Astrocyte (in vitro differentiated cells and primary cell): ENCODE data around the gene PDZD2. TPM values are rescaled to one million over a fixed set of nuclear protein-coding genes. Genes with fewer than 3 reads are reported as not detected.

Source experiments
- DNase-seq: peaks from one replicate; pipeline ENCODE4 v3.0.0-alpha.2; 2010; ENCODE audit warnings: low read depth
- FAIRE-seq: peaks from 2 replicates; lab custom pipeline; 2011; peaks lifted over from hg19 to GRCh38; lab: Jason Lieb, UNC
- H2AFZ ChIP-seq: 2 replicates; pipeline ENCODE4 v1.6.0; 2012; ENCODE audit warnings: low read depth, low read length, inconsistent platforms
- H3K27ac ChIP-seq: 2 replicates; pipeline ENCODE4 v1.5.1; 2011; ENCODE audit warnings: low read depth, low read length, inconsistent platforms
- H3K27me3 ChIP-seq: 2 replicates; pipeline ENCODE4 v1.6.0; 2011; ENCODE audit warnings: low read length, inconsistent platforms; ENCODE audit not compliant: insufficient read depth
- H3K36me3 ChIP-seq: 2 replicates; pipeline ENCODE4 v1.5.1; 2011; ENCODE audit warnings: low read length, inconsistent platforms; ENCODE audit not compliant: insufficient read depth
- H3K4me1 ChIP-seq: 2 replicates; pipeline ENCODE4 v1.5.1; 2011; ENCODE audit warnings: low read length, inconsistent platforms; ENCODE audit not compliant: insufficient read depth
- H3K4me2 ChIP-seq: 2 replicates; pipeline ENCODE4 v1.6.0; 2012; ENCODE audit warnings: low read length, inconsistent platforms
- H3K4me3 ChIP-seq: 2 replicates; pipeline ENCODE4 v1.5.1; 2011; ENCODE audit warnings: low read depth, mild to moderate bottlenecking, low read length, inconsistent platforms; ENCODE audit not compliant: insufficient read depth
- H3K79me2 ChIP-seq: 2 replicates; pipeline ENCODE4 v1.6.0; 2012; ENCODE audit warnings: mild to moderate bottlenecking, low read length, inconsistent platforms; ENCODE audit not compliant: insufficient read depth
- H3K9ac ChIP-seq: 2 replicates; pipeline ENCODE4 v1.6.0; 2012; ENCODE audit warnings: mild to moderate bottlenecking, low read length, inconsistent platforms
- H3K9me3 ChIP-seq: 2 replicates; pipeline ENCODE4 v1.5.1; 2012; ENCODE audit warnings: low read depth, mild to moderate bottlenecking, low read length, inconsistent platforms; ENCODE audit not compliant: insufficient read depth
- H4K20me1 ChIP-seq: 2 replicates; pipeline ENCODE4 v1.6.0; 2012; ENCODE audit warnings: low read length, inconsistent platforms; ENCODE audit not compliant: insufficient read depth
- H3K27ac Mint-ChIP-seq: one replicate; pipeline ENCODE4 v1.8.0; 2021; ENCODE audit warnings: mild to moderate bottlenecking, mixed read lengths; ENCODE audit not compliant: unreplicated experiment
- H3K27me3 Mint-ChIP-seq: one replicate; pipeline ENCODE4 v1.8.0; 2021; ENCODE audit warnings: low read depth, mixed read lengths; ENCODE audit not compliant: unreplicated experiment
- H3K36me3 Mint-ChIP-seq: one replicate; pipeline ENCODE4 v1.8.0; 2021; ENCODE audit warnings: low read depth, mixed read lengths; ENCODE audit not compliant: unreplicated experiment
- H3K4me1 Mint-ChIP-seq: one replicate; pipeline ENCODE4 v1.8.0; 2021; ENCODE audit warnings: low read depth, mixed read lengths; ENCODE audit not compliant: unreplicated experiment
- H3K4me3 Mint-ChIP-seq: one replicate; pipeline ENCODE4 v1.8.0; 2021; ENCODE audit warnings: mild to moderate bottlenecking, moderate library complexity, mixed read lengths; ENCODE audit not compliant: unreplicated experiment
- H3K9me3 Mint-ChIP-seq: one replicate; pipeline ENCODE4 v1.8.0; 2021; ENCODE audit warnings: mild to moderate bottlenecking, mixed read lengths; ENCODE audit not compliant: unreplicated experiment
- EZH2 ChIP-seq: IDR thresholded peaks from 2 replicates; pipeline ENCODE4 v1.6.1; 2012; ENCODE audit warnings: mild to moderate bottlenecking, low read length, inconsistent platforms; ENCODE audit not compliant: insufficient read depth
- total RNA-seq: library from RNA; stranded (reverse); gene quantifications from 2 replicates; pipeline ENCODE4 v1.2.1, GENCODE V29; 2021
- TF ChIP-seq, protein P1 (sequence below): IDR thresholded peaks from 2 replicates; pipeline ENCODE4 v1.5.1; 2011; ENCODE audit warnings: low read depth, mild to moderate bottlenecking, inconsistent platforms, low read length, moderate library complexity; ENCODE audit not compliant: insufficient read depth

Gene PDZD2
- total RNA-seq, 1 donor from 2014 or later, result 10.3 TPM

GRCh38 chr5:32021771-32022170, 382.8 kb downstream of the PDZD2 start:
- Histone ChIP-seq H3K4me2 (no peak overlapping the region), H3K27me3 (no peaks in the 10 kb centered on the region), H3K4me3 (no peak overlapping the region), H3K4me1 (peaks cover 5% of the 10 kb centered on the region), H3K9ac (no peak overlapping the region), H3K9me3 (no peaks in the 10 kb centered on the region), H3K79me2 (no peaks in the 10 kb centered on the region), H4K20me1 (no peaks in the 10 kb centered on the region), H2AFZ (no peak overlapping the region), H3K27ac (no peak overlapping the region), H3K36me3 (no peaks in the 10 kb centered on the region)
- TF ChIP-seq, protein P1, sequence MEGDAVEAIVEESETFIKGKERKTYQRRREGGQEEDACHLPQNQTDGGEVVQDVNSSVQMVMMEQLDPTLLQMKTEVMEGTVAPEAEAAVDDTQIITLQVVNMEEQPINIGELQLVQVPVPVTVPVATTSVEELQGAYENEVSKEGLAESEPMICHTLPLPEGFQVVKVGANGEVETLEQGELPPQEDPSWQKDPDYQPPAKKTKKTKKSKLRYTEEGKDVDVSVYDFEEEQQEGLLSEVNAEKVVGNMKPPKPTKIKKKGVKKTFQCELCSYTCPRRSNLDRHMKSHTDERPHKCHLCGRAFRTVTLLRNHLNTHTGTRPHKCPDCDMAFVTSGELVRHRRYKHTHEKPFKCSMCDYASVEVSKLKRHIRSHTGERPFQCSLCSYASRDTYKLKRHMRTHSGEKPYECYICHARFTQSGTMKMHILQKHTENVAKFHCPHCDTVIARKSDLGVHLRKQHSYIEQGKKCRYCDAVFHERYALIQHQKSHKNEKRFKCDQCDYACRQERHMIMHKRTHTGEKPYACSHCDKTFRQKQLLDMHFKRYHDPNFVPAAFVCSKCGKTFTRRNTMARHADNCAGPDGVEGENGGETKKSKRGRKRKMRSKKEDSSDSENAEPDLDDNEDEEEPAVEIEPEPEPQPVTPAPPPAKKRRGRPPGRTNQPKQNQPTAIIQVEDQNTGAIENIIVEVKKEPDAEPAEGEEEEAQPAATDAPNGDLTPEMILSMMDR, result no peak
- no peak for TF ChIP-seq EZH2
- Mint-ChIP-seq H3K9me3 (peaks cover 2% of the 10 kb centered on the region), H3K4me3 (no peak overlapping the region), H3K27me3 (no peaks in the 10 kb centered on the region), H3K4me1 (peaks cover 5% of the 10 kb centered on the region), H3K27ac (no peak overlapping the region), H3K36me3 (peaks cover 2% of the 10 kb centered on the region)
- DNase-seq (no peak), FAIRE-seq (no peak)

DNA sequence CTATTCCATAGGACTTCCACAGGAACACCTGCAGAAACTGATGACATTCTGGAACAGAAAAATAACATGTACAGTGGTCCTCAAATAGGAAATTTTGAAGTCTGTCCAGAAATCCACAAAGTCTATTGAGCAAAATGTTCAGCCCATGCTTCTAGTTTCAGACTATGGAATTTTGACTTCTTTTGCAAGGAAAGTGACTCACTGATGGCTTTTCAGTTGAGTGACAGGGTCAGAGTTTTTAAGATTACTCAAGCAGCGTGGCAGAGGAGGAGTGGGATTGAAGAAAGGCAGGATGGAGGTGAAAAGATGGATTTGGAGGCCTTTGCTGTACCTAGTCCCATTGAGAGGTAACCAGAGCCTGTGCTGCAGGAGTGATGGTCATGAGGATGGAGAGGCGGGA, 383.7 kb downstream of the PDZD2 start:
- Histone ChIP-seq H3K79me2 (no peaks in the 10 kb centered on the region), H3K4me2 (no peak overlapping the region), H2AFZ (no peak overlapping the region), H3K27ac (no peak overlapping the region), H3K4me3 (no peak overlapping the region), H3K9ac (no peak overlapping the region), H3K4me1 (peaks cover 11% of the 10 kb centered on the region), H3K27me3 (no peaks in the 10 kb centered on the region), H3K9me3 (no peaks in the 10 kb centered on the region), H3K36me3 (no peaks in the 10 kb centered on the region), H4K20me1 (no peaks in the 10 kb centered on the region)
- no peaks in the 10 kb centered on the region for H3K27me3 Mint-ChIP-seq
- DNase-seq (no peak), FAIRE-seq (no peak)
- TF ChIP-seq, protein P1, result no peak
- TF ChIP-seq EZH2, result no peak
- H3K4me1 Mint-ChIP-seq, result peaks cover 13% of the 10 kb centered on the region
- peaks cover 2% of the 10 kb centered on the region for H3K36me3 Mint-ChIP-seq
- peak overlapping the region; percentile 16 for H3K27ac Mint-ChIP-seq
- H3K4me3 Mint-ChIP-seq, result no peak overlapping the region
- peaks cover 2% of the 10 kb centered on the region for H3K9me3 Mint-ChIP-seq

- Mint-ChIP-seq H3K36me3 (peaks cover 2% of the 10 kb centered on the region), H3K4me1 (peaks cover 21% of the 10 kb centered on the region), H3K4me3 (no peak overlapping the region), H3K27me3 (no peaks in the 10 kb centered on the region), H3K9me3 (peaks cover 2% of the 10 kb centered on the region), H3K27ac (no peak overlapping the region)
- Histone ChIP-seq H3K4me2 (no peak overlapping the region), H3K4me3 (no peak overlapping the region), H4K20me1 (no peaks in the 10 kb centered on the region), H3K79me2 (no peaks in the 10 kb centered on the region), H3K9ac (no peak overlapping the region), H3K4me1 (peaks cover 10% of the 10 kb centered on the region), H2AFZ (no peak overlapping the region), H3K27ac (no peak overlapping the region), H3K27me3 (no peaks in the 10 kb centered on the region), H3K9me3 (no peaks in the 10 kb centered on the region), H3K36me3 (no peaks in the 10 kb centered on the region)
- FAIRE-seq (no peak), DNase-seq (no peak)
- TF ChIP-seq, protein P1, result no peak
- no peak for TF ChIP-seq EZH2
Measured at GRCh38 chr5:32023816-32024215, 384.9 kb downstream of the PDZD2 start.
